DOHH2 (cell line): ENCODE measurements around the gene CHD6.

Source experiments
- H3F3A ChIP-seq: fragments of 200-600 bp; sonication (generic), shearing (Covaris generic); 2 replicates; pipeline ENCODE4 v1.6.0; 2016; ENCODE audit warnings: antibody characterized with exemption, mild to moderate bottlenecking; ENCODE audit not compliant: control insufficient read depth, insufficient read depth
- H3K27ac ChIP-seq: fragments of 200-600 bp; sonication (generic); 2 replicates; pipeline ENCODE4 v1.5.1; 2014; ENCODE audit warnings: low read depth, mild to moderate bottlenecking, low read length, moderate library complexity
- H3K27me3 ChIP-seq: fragments of 200-600 bp; sonication (generic); 2 replicates; pipeline ENCODE4 v1.6.1; 2014; ENCODE audit warnings: mild to moderate bottlenecking, low read length, mixed read lengths; ENCODE audit not compliant: control insufficient read depth
- H3K36me3 ChIP-seq: fragments of 200-600 bp; sonication (generic); 2 replicates; pipeline ENCODE4 v1.6.1; 2014; ENCODE audit warnings: mild to moderate bottlenecking, low read length, moderate library complexity, mixed read lengths; ENCODE audit not compliant: control insufficient read depth
- H3K4me1 ChIP-seq: fragments of 200-600 bp; sonication (generic); 2 replicates; pipeline ENCODE4 v1.6.1; 2014; ENCODE audit warnings: mild to moderate bottlenecking, low read length, mixed read lengths; ENCODE audit not compliant: control insufficient read depth
- H3K4me2 ChIP-seq: fragments of 200-600 bp; sonication (generic); 2 replicates; pipeline ENCODE4 v1.6.0; 2014; ENCODE audit warnings: mild to moderate bottlenecking, low read length, moderate library complexity
- H3K4me3 ChIP-seq: fragments of 200-600 bp; sonication (generic); 2 replicates; pipeline ENCODE4 v1.5.1; 2014; ENCODE audit warnings: mild to moderate bottlenecking, low read length, mixed read lengths
- H3K79me2 ChIP-seq: fragments of 200-600 bp; sonication (generic); 2 replicates; pipeline ENCODE4 v1.6.1; 2014; ENCODE audit warnings: mild to moderate bottlenecking, low read length, mixed read lengths; ENCODE audit not compliant: control insufficient read depth
- H3K9me2 ChIP-seq: fragments of 200-600 bp; sonication (generic); replicated peaks from 2 replicates; pipeline ENCODE4 v1.6.1; 2014; ENCODE audit warnings: mild to moderate bottlenecking, low read length, mixed read lengths; ENCODE audit not compliant: control insufficient read depth
- H3K9me3 ChIP-seq: fragments of 200-600 bp; sonication (generic); 2 replicates; pipeline ENCODE4 v1.6.1; 2014; ENCODE audit warnings: antibody characterized with exemption, low read length, mixed read lengths; ENCODE audit not compliant: control insufficient read depth, insufficient read depth
- H4K20me1 ChIP-seq: fragments of 200-600 bp; sonication (generic); 2 replicates; pipeline ENCODE4 v1.6.0; 2014; ENCODE audit warnings: low read depth, mild to moderate bottlenecking, antibody characterized with exemption, low read length, moderate library complexity; ENCODE audit not compliant: control insufficient read depth, insufficient read depth
- CTCF ChIP-seq: fragments of 200-600 bp; sonication (generic); IDR thresholded peaks from one replicate; pipeline ENCODE4 v1.5.1; 2014; ENCODE audit warnings: antibody characterized with exemption, mild to moderate bottlenecking, low read depth, low read length; ENCODE audit not compliant: poor library complexity, severe bottlenecking
- EZH2phosphoT487 ChIP-seq: fragments of 200-600 bp; sonication (generic); IDR thresholded peaks from 2 replicates; pipeline ENCODE4 v1.6.1; 2017; ENCODE audit warnings: borderline replicate concordance, mild to moderate bottlenecking, antibody characterized with exemption, low read length, moderate library complexity, mixed read lengths

CHD6 gene

GRCh38 chr20:41508335-41508734, 109.8 kb downstream of the CHD6 start:
- no peaks in the 10 kb centered on the region for H3K79me2 ChIP-seq
- H3K27me3 ChIP-seq = no peaks in the 10 kb centered on the region
- H3K9me3 ChIP-seq = no peaks in the 10 kb centered on the region
- no peaks in the 10 kb centered on the region for H3F3A ChIP-seq
- no peak overlapping the region for H3K27ac ChIP-seq
- no peaks in the 10 kb centered on the region for H3K4me1 ChIP-seq
- H3K4me3 ChIP-seq = no peak overlapping the region
- no peaks in the 10 kb centered on the region for H4K20me1 ChIP-seq
- H3K4me2 ChIP-seq = no peak overlapping the region
- 0 out of 2 replicates have a peak, but pooled peaks cover 7% of the 10 kb centered on the region for H3K36me3 ChIP-seq
- H3K9me2 ChIP-seq = no peaks in the 10 kb centered on the region
- TF ChIP-seq CTCF = no peak
- TF ChIP-seq EZH2phosphoT487 = no peak

GRCh38 chr20:41507851-41508250, 110.3 kb downstream of the CHD6 start:
- no peak overlapping the region for H3K4me2 ChIP-seq
- H3K4me3 ChIP-seq = no peak overlapping the region
- 0 out of 2 replicates have a peak, but pooled peaks cover 5% of the 10 kb centered on the region for H3K36me3 ChIP-seq
- H3K27ac ChIP-seq = no peak overlapping the region
- H3K9me2 ChIP-seq = no peaks in the 10 kb centered on the region
- no peaks in the 10 kb centered on the region for H3K4me1 ChIP-seq
- TF ChIP-seq EZH2phosphoT487 = no peak
- no peaks in the 10 kb centered on the region for H3K9me3 ChIP-seq
- no peaks in the 10 kb centered on the region for H4K20me1 ChIP-seq
- no peaks in the 10 kb centered on the region for H3K27me3 ChIP-seq
- H3K79me2 ChIP-seq = no peaks in the 10 kb centered on the region
- H3F3A ChIP-seq = no peaks in the 10 kb centered on the region

GRCh38 chr20:41507436-41507835, 110.7 kb downstream of the CHD6 start:
- H3K4me2 ChIP-seq = no peak overlapping the region
- no peaks in the 10 kb centered on the region for H3K79me2 ChIP-seq
- H3K9me3 ChIP-seq = no peaks in the 10 kb centered on the region
- no peaks in the 10 kb centered on the region for H4K20me1 ChIP-seq
- no peak overlapping the region for H3K27ac ChIP-seq
- no peaks in the 10 kb centered on the region for H3K27me3 ChIP-seq
- TF ChIP-seq CTCF (no peak), EZH2phosphoT487 (no peak)
- H3K4me3 ChIP-seq = no peak overlapping the region
- no peaks in the 10 kb centered on the region for H3K4me1 ChIP-seq
- no peaks in the 10 kb centered on the region for H3F3A ChIP-seq
- H3K9me2 ChIP-seq = no peaks in the 10 kb centered on the region
- H3K36me3 ChIP-seq = 0 out of 2 replicates have a peak, but pooled peaks cover 4% of the 10 kb centered on the region

GRCh38 chr20:41506192-41506915, 111.8 kb downstream of the CHD6 start:
- Histone ChIP-seq H3F3A (no peaks in the 10 kb centered on the region), H4K20me1 (no peaks in the 10 kb centered on the region), H3K9me3 (no peaks in the 10 kb centered on the region), H3K79me2 (no peaks in the 10 kb centered on the region), H3K9me2 (no peaks in the 10 kb centered on the region), H3K27me3 (no peaks in the 10 kb centered on the region), H3K27ac (no peak overlapping the region), H3K4me3 (no peak overlapping the region), H3K36me3 (no peaks in the 10 kb centered on the region), H3K4me2 (no peak overlapping the region), H3K4me1 (no peaks in the 10 kb centered on the region)
- TF ChIP-seq CTCF = no peak
